Neural cell (in vitro differentiated cells): Measurements from ENCODE around the gene LIMS2.

ENCODE experiments used
- CTCF ChIP-seq: fragments of 450-650 bp; IDR thresholded peaks from 2 replicates; pipeline ENCODE4 v1.5.1; 2014; ENCODE audit warnings: antibody characterized with exemption, mild to moderate bottlenecking, moderate library complexity; ENCODE audit not compliant: poor library complexity, severe bottlenecking
- EZH2 ChIP-seq: fragments of 200-600, 300-800 bp; shearing (Covaris generic), sonication (generic); IDR thresholded peaks from 2 replicates; pipeline ENCODE4 v1.6.1; 2014; ENCODE audit warnings: antibody characterized with exemption, low read length, borderline replicate concordance, mild to moderate bottlenecking; ENCODE audit not compliant: insufficient read depth, poor library complexity, severe bottlenecking
- SMC3 ChIP-seq: fragments of 450-650 bp; conservative IDR thresholded peaks from 2 replicates; pipeline ENCODE4 v1.6.1; 2014; ENCODE audit warnings: antibody characterized with exemption, mild to moderate bottlenecking, moderate library complexity; ENCODE audit not compliant: poor library complexity
- TAF1 ChIP-seq: IDR thresholded peaks from 2 replicates; pipeline ENCODE4 v1.6.1; 2012; ENCODE audit warnings: low read depth

- TF ChIP-seq CTCF (no peak), TAF1 (no peak), SMC3 (no peak), EZH2 (no peak)
Observed at GRCh38 chr2:127628767-127629614, 46.3 kb downstream of the LIMS2 start.
